ENCODE data around the gene HPCAL1.

DNA sequence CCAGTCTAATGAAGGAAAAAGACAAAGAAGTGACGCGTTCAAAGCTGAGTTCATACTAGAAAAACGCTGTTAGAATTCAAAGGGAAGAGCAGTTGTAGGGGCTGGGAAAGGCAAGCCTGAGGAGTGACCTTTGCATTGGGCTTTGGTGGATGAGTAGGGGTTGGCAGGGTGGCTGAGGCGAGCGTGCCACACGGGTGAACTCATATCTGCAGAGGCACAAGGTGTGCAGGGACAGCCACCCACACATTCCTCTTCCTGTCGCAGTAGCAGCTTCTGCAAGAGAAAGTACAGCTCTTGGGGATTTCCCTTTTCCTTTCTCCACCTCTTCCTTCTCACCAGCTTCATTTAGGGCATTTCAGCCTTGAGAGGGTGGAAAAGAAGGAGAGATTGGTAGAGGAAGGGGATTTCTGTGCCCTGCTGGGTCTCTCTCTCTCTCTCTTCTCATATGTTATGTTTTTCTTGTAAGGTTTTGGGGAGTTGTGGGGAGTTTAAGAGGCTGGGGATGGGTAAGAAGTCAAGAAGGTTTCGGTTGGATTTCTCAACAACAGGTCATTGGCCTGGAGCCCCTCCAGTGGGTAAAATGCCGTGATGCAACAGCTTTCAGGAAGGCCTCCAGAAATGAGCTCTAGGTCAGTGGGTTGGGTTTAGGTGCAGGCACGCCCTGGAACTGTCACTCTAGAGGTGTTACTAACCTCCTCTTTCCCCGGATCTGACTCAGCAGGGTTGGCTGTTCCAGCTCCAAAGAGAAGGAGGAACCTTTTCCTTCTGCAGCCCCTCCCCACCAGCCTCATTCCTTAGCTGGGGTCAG lies 105.3 kb downstream of the HPCAL1 start:
- TF ChIP-seq, protein P1, sequence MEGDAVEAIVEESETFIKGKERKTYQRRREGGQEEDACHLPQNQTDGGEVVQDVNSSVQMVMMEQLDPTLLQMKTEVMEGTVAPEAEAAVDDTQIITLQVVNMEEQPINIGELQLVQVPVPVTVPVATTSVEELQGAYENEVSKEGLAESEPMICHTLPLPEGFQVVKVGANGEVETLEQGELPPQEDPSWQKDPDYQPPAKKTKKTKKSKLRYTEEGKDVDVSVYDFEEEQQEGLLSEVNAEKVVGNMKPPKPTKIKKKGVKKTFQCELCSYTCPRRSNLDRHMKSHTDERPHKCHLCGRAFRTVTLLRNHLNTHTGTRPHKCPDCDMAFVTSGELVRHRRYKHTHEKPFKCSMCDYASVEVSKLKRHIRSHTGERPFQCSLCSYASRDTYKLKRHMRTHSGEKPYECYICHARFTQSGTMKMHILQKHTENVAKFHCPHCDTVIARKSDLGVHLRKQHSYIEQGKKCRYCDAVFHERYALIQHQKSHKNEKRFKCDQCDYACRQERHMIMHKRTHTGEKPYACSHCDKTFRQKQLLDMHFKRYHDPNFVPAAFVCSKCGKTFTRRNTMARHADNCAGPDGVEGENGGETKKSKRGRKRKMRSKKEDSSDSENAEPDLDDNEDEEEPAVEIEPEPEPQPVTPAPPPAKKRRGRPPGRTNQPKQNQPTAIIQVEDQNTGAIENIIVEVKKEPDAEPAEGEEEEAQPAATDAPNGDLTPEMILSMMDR (conservative IDR thresholded peaks at IDR 0.05; ENCODE audit: low read length): no peak
- TF ChIP-seq EZH2phosphoT487 (IDR thresholded peaks at IDR 0.05; ENCODE audit: borderline replicate concordance, low read depth, low read length): no peak

All from OCI-LY7 (cell line).